ENCODE data around the gene ALDH2. TPM values are rescaled to one million over a fixed set of nuclear protein-coding genes. Genes with fewer than 3 reads are reported as not detected.
A peak's percentile ranks its signal among the peaks of the same experiment; 100 is the strongest.
"Not testable (repeated sequence)": the region's sequence is repeated elsewhere in the genome, so short reads cannot be mapped to it uniquely, and the experiment has no call there.

Gene ALDH2
- total RNA-seq, 2 experiments from 2014 or later: 0.99 to 1.9 TPM

DNA sequence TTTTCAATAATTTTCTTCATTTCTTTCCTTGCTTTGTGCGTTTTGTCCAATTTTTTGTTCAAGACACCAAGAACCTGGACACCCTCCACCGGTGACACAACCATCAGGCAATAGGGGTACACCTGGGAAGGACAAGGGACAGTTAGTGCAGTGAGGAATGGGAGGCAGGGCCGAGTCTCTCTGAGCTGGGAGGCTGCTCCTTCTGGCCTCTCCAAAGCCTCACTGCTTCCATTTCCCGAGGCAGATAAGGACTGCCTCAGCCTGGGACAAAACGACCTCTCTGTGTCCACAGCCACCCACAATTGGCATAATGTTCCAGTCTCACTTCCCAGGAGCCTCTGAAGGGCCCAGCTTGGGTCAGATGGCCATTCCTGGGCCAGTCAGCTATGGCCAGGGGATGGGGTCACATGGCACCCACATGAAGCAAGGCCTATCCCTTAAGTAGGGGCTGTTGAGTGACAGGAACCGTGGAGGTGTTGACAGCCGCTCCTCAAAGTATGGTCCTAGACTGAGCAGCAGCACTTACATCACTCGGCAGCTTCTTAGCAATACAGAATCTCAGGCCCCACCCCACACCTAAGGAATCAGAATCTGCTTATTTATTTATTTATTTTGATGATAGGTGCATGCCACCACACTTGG, 61.7 kb downstream of the ALDH2 start:
- DNase-seq (no peak), ATAC-seq (ENCODE audit: low read depth) (no peak)
- H3K9me3 Mint-ChIP-seq: no peaks in the 10 kb centered on the region
- no peaks in the 10 kb centered on the region for H3K4me1 Mint-ChIP-seq
- H3K36me3 Mint-ChIP-seq: no peaks in the 10 kb centered on the region
- H3K4me3 Mint-ChIP-seq: no peak overlapping the region
- no peak overlapping the region for H3K27ac Mint-ChIP-seq
- POLR2A ChIA-PET: no interaction called here
- H3K27me3 Mint-ChIP-seq: peaks cover 8% of the 10 kb centered on the region

- H3K27me3 Mint-ChIP-seq; ATAC-seq (ENCODE audit: low read depth); POLR2A ChIA-PET; H3K4me1 Mint-ChIP-seq; H3K9me3 Mint-ChIP-seq; H3K4me3 Mint-ChIP-seq; H3K27ac Mint-ChIP-seq; H3K36me3 Mint-ChIP-seq; DNase-seq: not testable (repeated sequence)
Measured at GRCh38 chr12:111829635-111830034, 62.9 kb downstream of the ALDH2 start.

DNA sequence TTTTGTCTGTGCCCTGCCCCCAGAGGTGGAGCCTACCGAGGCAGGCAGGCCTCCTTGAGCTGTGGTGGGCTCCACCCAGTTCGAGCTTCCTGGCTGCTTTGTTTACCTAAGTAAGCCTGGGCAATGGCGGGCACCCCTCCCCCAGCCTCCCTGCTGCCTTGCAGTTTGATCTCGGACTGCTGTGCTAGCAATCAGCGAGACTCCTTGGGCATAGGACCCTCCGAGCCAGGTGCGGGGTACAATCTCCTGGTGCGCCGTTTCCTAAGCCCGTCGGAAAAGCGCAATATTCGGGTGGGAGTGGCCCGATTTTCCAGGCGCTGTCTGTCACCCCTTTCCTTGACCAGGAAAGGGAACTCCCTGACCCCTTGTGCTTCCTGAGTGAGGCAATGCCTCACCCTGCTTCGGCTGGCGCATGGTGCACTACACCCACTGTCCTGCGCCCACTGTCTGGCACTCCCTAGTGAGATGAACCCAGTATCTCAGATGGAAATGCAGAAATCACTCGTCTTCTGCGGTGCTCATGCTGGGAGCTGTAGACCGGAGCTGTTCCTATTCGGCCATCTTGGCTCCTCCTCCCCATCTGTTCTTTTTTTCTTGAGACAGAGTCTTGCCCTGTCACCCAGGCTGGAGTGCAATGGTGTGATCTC, 68.1 kb downstream of the ALDH2 start:
- H3K9me3 Mint-ChIP-seq; H3K36me3 Mint-ChIP-seq; H3K27me3 Mint-ChIP-seq; ATAC-seq (ENCODE audit: low read depth); H3K27ac Mint-ChIP-seq: not testable (repeated sequence)
- Mint-ChIP-seq H3K4me3 (peak overlapping the region; percentile 22), H3K4me1 (peaks cover 11% of the 10 kb centered on the region)
- peak; percentile 38 for DNase-seq
- POLR2A ChIA-PET: interaction anchor here (0.6 kb wide), 1 partner anchor 12 kb away, joined by 3 read pairs; no protein-coding TSS in a partner anchor

- not testable (repeated sequence) for H3K27me3 Mint-ChIP-seq; ATAC-seq (ENCODE audit: low read depth); DNase-seq; H3K27ac Mint-ChIP-seq; H3K4me3 Mint-ChIP-seq; H3K9me3 Mint-ChIP-seq
- peaks cover 19% of the 10 kb centered on the region for H3K4me1 Mint-ChIP-seq
- POLR2A ChIA-PET: interaction anchor here (0.6 kb wide), 1 partner anchor 113 kb away, joined by 4 read pairs; no protein-coding TSS in a partner anchor
- peaks cover 13% of the 10 kb centered on the region for H3K36me3 Mint-ChIP-seq
Measured at GRCh38 chr12:111835531-111836181, 68.9 kb downstream of the ALDH2 start.

GRCh38 chr12:111838353-111838752, 71.6 kb downstream of the ALDH2 start:
- Mint-ChIP-seq H3K9me3 (no peaks in the 10 kb centered on the region), H3K4me1 (peaks cover 27% of the 10 kb centered on the region), H3K4me3 (no peak overlapping the region), H3K27ac (peak overlapping the region; percentile 40), H3K36me3 (peaks cover 13% of the 10 kb centered on the region), H3K27me3 (no peaks in the 10 kb centered on the region)
- ATAC-seq (ENCODE audit: low read depth) (no peak), DNase-seq (no peak)
- POLR2A ChIA-PET: no interaction called here

DNA sequence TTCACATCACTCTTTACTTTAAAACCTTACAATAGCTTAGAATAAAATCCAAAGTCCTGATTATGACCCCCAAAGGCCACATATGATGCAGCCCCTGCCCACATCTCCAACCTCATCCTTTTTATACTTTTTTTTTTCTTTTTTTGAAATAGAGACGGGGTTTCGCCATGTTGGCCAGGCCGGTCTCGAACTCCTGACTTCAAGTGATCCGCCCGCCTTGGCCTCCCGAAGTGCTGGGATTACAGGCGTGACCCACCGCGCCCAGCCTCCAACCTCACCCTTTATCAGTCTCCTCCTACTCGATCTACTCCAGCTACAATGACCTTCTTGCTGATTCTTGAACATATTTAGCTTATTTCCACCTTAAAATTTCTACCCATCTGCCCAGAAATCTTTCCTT, 74.1 kb downstream of the ALDH2 start:
- ATAC-seq (ENCODE audit: low read depth): no peak
- Mint-ChIP-seq H3K9me3 (no peaks in the 10 kb centered on the region), H3K4me3 (peak overlapping the region; percentile 94), H3K27ac (peak overlapping the region; percentile 98), H3K36me3 (peaks cover 20% of the 10 kb centered on the region), H3K4me1 (peaks cover 34% of the 10 kb centered on the region), H3K27me3 (no peaks in the 10 kb centered on the region)
- DNase-seq: no peak
- POLR2A ChIA-PET: interaction anchor here (0.6 to 2.5 kb wide), 2 partner anchors 16 to 28 kb away, joined by 3 to 10 read pairs; no protein-coding TSS in a partner anchor

- H3K4me3 Mint-ChIP-seq: peak overlapping the region; percentile 94
- no peaks in the 10 kb centered on the region for H3K27me3 Mint-ChIP-seq
- peaks cover 34% of the 10 kb centered on the region for H3K4me1 Mint-ChIP-seq
- POLR2A ChIA-PET: interaction anchor here (0.6 to 2.5 kb wide), 5 partner anchors 9 to 276 kb away, joined by 3 to 10 read pairs (median 4); partner anchors contain the start of genes ACAD10 and BRAP
- H3K9me3 Mint-ChIP-seq: no peaks in the 10 kb centered on the region
- no peak for DNase-seq
- H3K27ac Mint-ChIP-seq: peak overlapping the region; percentile 98
- peaks cover 23% of the 10 kb centered on the region for H3K36me3 Mint-ChIP-seq
- ATAC-seq (ENCODE audit: low read depth): peak; percentile 1
Measured at GRCh38 chr12:111841236-111841749, 74.6 kb downstream of the ALDH2 start.

DNA sequence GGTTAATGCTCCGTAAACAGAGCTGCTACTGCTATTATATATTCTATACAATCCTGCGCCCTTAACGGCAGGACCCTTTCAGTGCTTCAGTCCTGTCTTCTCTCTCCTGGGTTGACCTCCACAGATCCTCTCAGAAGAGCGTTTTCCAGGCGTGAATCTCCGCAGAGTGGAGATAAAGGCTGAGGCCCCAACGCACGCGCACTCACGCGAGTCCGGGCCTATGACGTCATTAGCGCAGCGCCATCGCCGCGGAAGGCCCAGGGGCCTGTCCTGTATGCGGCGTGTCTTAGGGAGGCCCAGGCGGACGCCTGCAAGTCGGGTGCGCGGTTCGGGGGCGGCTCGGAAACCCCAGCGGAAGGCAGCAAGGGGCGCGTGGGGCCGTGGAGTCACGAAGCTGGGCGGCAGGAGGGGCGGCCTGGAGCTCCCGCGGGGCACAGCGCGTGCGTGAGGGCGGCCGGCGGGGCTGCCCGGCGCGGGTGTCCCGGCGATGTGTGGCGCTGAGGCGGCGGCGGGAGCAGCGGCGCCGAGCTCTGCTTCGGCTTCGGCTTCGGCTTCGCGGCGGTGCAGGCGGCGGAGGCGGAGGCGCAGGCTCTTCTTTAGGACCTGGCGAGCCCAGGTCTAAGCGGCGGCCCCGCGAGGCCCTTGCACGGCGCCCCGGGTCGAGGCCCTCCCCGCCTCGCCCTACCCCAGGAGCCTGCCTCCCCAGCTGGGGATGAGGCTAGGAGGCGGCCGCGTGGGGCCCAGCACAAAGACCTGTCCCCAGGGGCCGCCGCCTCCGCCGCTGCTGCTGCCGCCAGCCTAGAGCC, 75.2 kb downstream of the ALDH2 start, which contains the start of gene MAPKAPK5:
Gene MAPKAPK5, plus strand, starts transcription at position 479 of the 806 bp plus-strand sequence. CDS start 506 bp downstream, outside the sequence.
- DNase-seq (peak; percentile 99), ATAC-seq (ENCODE audit: low read depth) (peak; percentile 83)
- POLR2A ChIA-PET: interaction anchor here (0.6 to 2.5 kb wide), 9 partner anchors 9 to 275 kb away, joined by 3 to 10 read pairs (median 4); partner anchors contain the start of genes ACAD10, BRAP and TMEM116
- Mint-ChIP-seq H3K4me3 (peak within 1 kb of the TSS; percentile 95), H3K9me3 (no peaks in the 10 kb centered on the region), H3K27ac (peak within 1 kb of the TSS; percentile 98), H3K27me3 (no peaks in the 10 kb centered on the region), H3K4me1 (peaks cover 32% of the 10 kb centered on the region), H3K36me3 (peaks cover 25% of the 10 kb centered on the region)

GRCh38 chr12:111842556-111843396, 76.0 kb downstream of the ALDH2 start:
- peaks cover 28% of the 10 kb centered on the region for H3K36me3 Mint-ChIP-seq

GRCh38 chr12:111846016-111846415, 79.3 kb downstream of the ALDH2 start:
- peaks cover 20% of the 10 kb centered on the region for H3K4me1 Mint-ChIP-seq
- no peak for ATAC-seq (ENCODE audit: low read depth)
- no peak for DNase-seq
- POLR2A ChIA-PET: interaction anchor here (0.7 kb wide), 1 partner anchor 11 kb away, joined by 3 read pairs; no protein-coding TSS in a partner anchor
- no peaks in the 10 kb centered on the region for H3K9me3 Mint-ChIP-seq
- H3K4me3 Mint-ChIP-seq: no peak overlapping the region
- H3K27ac Mint-ChIP-seq: no peak overlapping the region
- H3K27me3 Mint-ChIP-seq: no peaks in the 10 kb centered on the region
- peaks cover 28% of the 10 kb centered on the region for H3K36me3 Mint-ChIP-seq

More at GRCh38 chr12:111842556-111843396, 76.0 kb downstream of the ALDH2 start:
- no peak for DNase-seq
- Mint-ChIP-seq H3K27me3 (no peaks in the 10 kb centered on the region), H3K9me3 (no peaks in the 10 kb centered on the region), H3K27ac (peak overlapping the region; percentile 95), H3K4me1 (peaks cover 34% of the 10 kb centered on the region), H3K4me3 (peak overlapping the region; percentile 95)
- POLR2A ChIA-PET: interaction anchor here (0.6 to 2.5 kb wide), 9 partner anchors 9 to 274 kb away, joined by 3 to 10 read pairs (median 3); partner anchors contain the start of genes ACAD10, BRAP and TMEM116
- ATAC-seq (ENCODE audit: low read depth): peak; percentile 23

DNA sequence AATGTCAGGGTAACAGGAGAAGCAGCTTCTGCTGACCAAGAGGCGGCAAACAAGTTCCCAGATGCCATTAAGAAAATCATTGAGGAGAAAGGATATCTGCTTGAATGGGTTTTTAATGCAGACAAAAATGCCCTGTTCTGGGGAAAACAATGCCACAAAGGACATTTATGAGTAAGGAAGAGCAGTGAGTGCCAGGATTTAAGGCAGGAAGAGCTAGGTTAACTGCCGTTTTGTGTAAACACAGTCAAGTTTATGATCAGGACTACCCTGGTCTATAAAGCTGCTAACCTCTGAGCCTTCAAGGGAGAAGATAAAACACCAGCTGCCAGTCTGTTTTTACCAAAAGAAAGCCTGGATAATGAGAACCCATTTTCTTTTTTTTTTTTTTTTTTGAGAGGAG, 83.8 kb downstream of the ALDH2 start:
- H3K27me3 Mint-ChIP-seq: no peaks in the 10 kb centered on the region
- H3K9me3 Mint-ChIP-seq: no peaks in the 10 kb centered on the region
- no peak overlapping the region for H3K4me3 Mint-ChIP-seq
- H3K27ac Mint-ChIP-seq: no peak overlapping the region
- no peak for DNase-seq
- POLR2A ChIA-PET: interaction anchor here (0.6 to 0.7 kb wide), 2 partner anchors 9 to 195 kb away, joined by 4 to 5 read pairs; no protein-coding TSS in a partner anchor
- peaks cover 28% of the 10 kb centered on the region for H3K36me3 Mint-ChIP-seq
- ATAC-seq (ENCODE audit: low read depth): no peak
- H3K4me1 Mint-ChIP-seq: peaks cover 4% of the 10 kb centered on the region

DNA sequence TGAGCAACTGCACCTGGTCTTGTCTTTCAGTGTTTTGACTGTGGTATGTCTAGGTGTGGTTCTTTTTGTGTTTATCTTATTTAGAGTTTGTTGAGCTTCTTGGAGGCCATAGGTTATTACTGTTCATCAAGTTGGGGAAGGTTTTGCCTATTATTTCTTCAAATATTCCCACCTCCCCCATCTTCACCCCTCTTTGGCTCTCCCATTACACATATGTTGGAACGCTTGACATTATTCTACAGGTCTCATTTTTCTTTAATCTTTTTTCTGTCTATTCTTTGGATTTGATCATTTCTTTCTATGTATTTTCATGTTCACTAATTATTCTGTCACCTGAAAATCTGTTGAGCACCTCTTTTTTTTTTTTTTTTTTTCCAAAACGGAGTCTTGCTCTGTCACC, 91.5 kb downstream of the ALDH2 start:
- ATAC-seq (ENCODE audit: low read depth) (no peak), DNase-seq (no peak)
- Mint-ChIP-seq H3K27me3 (no peaks in the 10 kb centered on the region), H3K9me3 (no peaks in the 10 kb centered on the region), H3K36me3 (peaks cover 9% of the 10 kb centered on the region), H3K4me3 (no peak overlapping the region), H3K27ac (no peak overlapping the region), H3K4me1 (no peaks in the 10 kb centered on the region)
- POLR2A ChIA-PET: no interaction called here
